A549 treated with RU486 at 1 μM for 4 hours (cell line): Measurements from ENCODE around the gene GARRE1. TPM values are rescaled to one million over a fixed set of nuclear protein-coding genes. Genes with fewer than 3 reads are reported as not detected.

ENCODE experiments used
- total RNA-seq: library from RNA; stranded (reverse); fragments of 200-300 nt; extraction: Qiagen RNA extraction; gene quantifications from 5 replicates; pipeline ENCODE4 v1.2.3, GENCODE V29; 2022; ENCODE audit warnings: low read depth

The GARRE1 gene, protein sequence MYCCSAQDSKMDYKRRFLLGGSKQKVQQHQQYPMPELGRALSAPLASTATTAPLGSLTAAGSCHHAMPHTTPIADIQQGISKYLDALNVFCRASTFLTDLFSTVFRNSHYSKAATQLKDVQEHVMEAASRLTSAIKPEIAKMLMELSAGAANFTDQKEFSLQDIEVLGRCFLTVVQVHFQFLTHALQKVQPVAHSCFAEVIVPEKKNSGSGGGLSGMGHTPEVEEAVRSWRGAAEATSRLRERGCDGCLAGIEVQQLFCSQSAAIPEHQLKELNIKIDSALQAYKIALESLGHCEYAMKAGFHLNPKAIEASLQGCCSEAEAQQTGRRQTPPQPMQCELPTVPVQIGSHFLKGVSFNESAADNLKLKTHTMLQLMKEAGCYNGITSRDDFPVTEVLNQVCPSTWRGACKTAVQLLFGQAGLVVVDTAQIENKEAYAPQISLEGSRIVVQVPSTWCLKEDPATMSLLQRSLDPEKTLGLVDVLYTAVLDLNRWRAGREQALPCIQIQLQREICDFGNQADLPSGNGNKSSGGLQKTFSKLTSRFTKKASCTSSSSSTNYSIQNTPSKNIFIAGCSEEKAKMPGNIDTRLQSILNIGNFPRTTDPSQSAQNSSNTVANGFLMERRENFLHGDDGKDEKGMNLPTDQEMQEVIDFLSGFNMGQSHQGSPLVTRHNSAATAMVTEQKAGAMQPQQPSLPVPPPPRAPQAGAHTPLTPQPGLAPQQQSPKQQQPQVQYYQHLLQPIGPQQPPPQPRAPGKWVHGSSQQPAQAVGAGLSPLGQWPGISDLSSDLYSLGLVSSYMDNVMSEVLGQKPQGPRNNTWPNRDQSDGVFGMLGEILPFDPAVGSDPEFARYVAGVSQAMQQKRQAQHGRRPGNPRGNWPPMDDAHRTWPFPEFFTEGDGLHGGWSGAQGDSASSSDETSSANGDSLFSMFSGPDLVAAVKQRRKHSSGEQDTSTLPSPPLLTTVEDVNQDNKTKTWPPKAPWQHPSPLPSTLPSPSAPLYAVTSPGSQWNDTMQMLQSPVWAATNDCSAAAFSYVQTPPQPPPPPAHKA (N-terminal part only)
- 7.1 to 12.7 TPM (median 11.7 TPM) in 5 replicates for total RNA-seq

DNA sequence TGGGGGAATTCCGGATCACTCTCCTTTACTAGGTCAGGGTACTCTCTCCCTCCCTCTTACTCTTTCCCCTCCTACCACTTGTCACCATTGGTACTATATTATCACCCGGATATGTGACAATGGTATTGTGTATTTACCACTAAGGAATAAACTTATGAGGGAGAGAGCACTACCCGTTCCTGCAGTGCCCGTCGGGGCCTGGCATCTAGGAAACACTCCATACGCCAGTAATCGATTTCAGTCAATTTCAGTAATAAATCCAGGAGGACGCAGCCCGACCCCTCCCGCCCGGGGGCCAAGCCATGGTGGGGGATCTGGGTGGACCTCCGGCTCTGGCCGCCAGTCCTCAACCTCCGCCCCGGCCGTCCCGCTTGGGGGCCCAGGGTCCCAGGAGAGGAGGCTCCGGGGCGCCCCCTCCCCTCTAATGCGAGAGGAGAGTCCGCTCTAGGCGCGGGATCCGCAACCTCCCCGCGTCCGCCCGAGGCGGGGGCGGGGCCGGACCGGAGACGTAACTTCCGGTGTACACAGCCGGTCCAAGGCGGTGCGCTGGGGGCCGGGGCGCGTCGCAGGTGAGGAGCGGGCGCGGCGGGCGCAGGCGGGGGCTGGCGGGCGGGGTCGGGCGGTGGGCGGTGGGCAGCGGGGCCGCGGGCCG lies at the start of gene GARRE1:
Gene GARRE1, plus strand, starts transcription at position 509 of the 652 bp plus-strand sequence. CDS start 45,920 bp downstream, outside the sequence.

Other genes starting within 250 kb of the GARRE1 start
- 219 to 356 TPM (median 230 TPM) in 5 replicates for gene LSM14A, start 82.0 kb upstream of the GARRE1 start, total RNA-seq
- 637 to 765 TPM (median 695 TPM) in 5 replicates for gene GPI, start 110.6 kb downstream of the GARRE1 start, total RNA-seq
- gene PDCD2L, start 149.8 kb downstream of the GARRE1 start, total RNA-seq: 26.5 to 38.1 TPM (median 37.1 TPM) in 5 replicates
- gene UBA2, start 173.8 kb downstream of the GARRE1 start, total RNA-seq: 253 to 434 TPM (median 288 TPM) in 5 replicates
- gene WTIP, start 227.2 kb downstream of the GARRE1 start, total RNA-seq: 22.5 to 33.9 TPM (median 29.7 TPM) in 5 replicates